Endometrium (tissue), 2 donors: ENCODE data around the gene MBP.
A peak's percentile ranks its signal among the peaks of the same experiment; 100 is the strongest.

Experiments
- FAIRE-seq: peaks from 2 replicates; lab custom pipeline; 2012; peaks lifted over from hg19 to GRCh38; lab: Jason Lieb, UNC
- donor health status: control.
- donor health status: control.

Gene MBP

GRCh38 chr18:76986406-76986805 lies 146.2 kb downstream of the MBP start:
- no peak for FAIRE-seq

- no peak for FAIRE-seq
Observed at GRCh38 chr18:76985951-76986236, 146.7 kb downstream of the MBP start.

- no peak for FAIRE-seq
Observed at GRCh38 chr18:76985156-76985950, 147.2 kb downstream of the MBP start.

GRCh38 chr18:76984193-76985155 lies 148.1 kb downstream of the MBP start:
- FAIRE-seq = no peak

GRCh38 chr18:76983613-76984051 lies 149.0 kb downstream of the MBP start:
- FAIRE-seq = no peak

- FAIRE-seq = no peak
Observed at GRCh38 chr18:76982841-76983583, 149.6 kb downstream of the MBP start.

- no peak for FAIRE-seq
Observed at GRCh38 chr18:76982038-76982437, 150.5 kb downstream of the MBP start.

GRCh38 chr18:76981396-76981968 lies 151.1 kb downstream of the MBP start:
- FAIRE-seq = no peak

- FAIRE-seq = no peak
Observed at GRCh38 chr18:76980663-76981395, 151.8 kb downstream of the MBP start.

- FAIRE-seq = no peak
Observed at GRCh38 chr18:76979906-76980305, 152.7 kb downstream of the MBP start.

GRCh38 chr18:76979111-76979751 lies 153.4 kb downstream of the MBP start:
- no peak for FAIRE-seq

GRCh38 chr18:76978616-76979015 lies 154.0 kb downstream of the MBP start:
- FAIRE-seq = no peak

GRCh38 chr18:76977684-76978232 lies 154.8 kb downstream of the MBP start:
- FAIRE-seq = no peak

- no peak for FAIRE-seq
Observed at GRCh38 chr18:76977108-76977621, 155.4 kb downstream of the MBP start.

GRCh38 chr18:76975577-76976110 lies 156.9 kb downstream of the MBP start:
- FAIRE-seq = no peak

- no peak for FAIRE-seq
Observed at GRCh38 chr18:76974386-76974785, 158.2 kb downstream of the MBP start.

GRCh38 chr18:76973520-76974266 lies 158.9 kb downstream of the MBP start:
- FAIRE-seq = no peak

- peak; percentile 65 for FAIRE-seq
Observed at GRCh38 chr18:76972846-76973519, 159.6 kb downstream of the MBP start.

GRCh38 chr18:76972241-76972640 lies 160.3 kb downstream of the MBP start:
- no peak for FAIRE-seq
